NK-92 (cell line): ENCODE data around the gene MGAT5.

Experiments
- DNase-seq: peaks from one replicate; lab custom pipeline; 2025; ENCODE audit not compliant: unreplicated experiment; lab: John Stamatoyannopoulos, UW

MGAT5 gene

DNA sequence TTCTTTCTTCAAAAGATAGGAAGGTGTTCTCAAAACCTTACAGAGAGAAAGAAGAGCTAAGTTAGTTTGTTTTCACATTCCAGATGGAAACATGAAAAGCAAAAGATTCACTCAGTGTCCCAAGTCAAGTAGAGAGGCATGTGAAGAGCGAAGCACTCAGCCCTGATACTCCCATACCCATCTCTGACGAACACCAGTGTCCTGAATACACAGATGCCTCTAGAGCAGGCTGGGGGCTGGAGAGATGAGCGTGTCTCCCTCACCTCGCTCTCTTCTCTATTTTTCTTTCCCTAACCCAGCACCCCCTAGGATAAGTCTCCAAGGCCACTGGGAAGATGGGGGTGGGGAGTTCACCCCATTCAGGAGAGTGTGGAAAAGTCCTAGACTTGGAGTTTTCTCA, 237.2 kb downstream of the MGAT5 start:
- no peak for DNase-seq

- no peak for DNase-seq
Measured at GRCh38 chr2:134491771-134492441, 238.0 kb downstream of the MGAT5 start.

DNA sequence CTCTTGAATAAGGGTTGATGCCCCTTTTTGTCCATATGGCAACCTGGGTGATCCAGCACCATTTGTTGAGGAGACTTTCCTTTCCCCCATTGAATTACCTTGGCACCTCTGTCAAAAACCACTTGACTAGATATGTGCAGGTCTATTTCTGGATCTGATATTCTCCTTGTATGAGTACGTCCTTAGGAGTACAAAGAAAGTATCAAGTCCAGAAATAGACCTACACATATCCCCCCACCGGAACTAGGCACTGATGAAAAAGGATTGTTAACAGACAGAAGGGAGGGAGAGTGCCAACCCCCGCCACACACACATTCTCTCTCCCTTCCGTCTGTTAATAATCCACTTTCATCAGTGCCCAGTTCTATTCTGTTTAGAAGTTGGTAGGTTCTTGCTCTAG, 239.9 kb downstream of the MGAT5 start:
- DNase-seq = no peak

- DNase-seq = no peak
Measured at GRCh38 chr2:134498654-134499053, 244.8 kb downstream of the MGAT5 start.

DNA sequence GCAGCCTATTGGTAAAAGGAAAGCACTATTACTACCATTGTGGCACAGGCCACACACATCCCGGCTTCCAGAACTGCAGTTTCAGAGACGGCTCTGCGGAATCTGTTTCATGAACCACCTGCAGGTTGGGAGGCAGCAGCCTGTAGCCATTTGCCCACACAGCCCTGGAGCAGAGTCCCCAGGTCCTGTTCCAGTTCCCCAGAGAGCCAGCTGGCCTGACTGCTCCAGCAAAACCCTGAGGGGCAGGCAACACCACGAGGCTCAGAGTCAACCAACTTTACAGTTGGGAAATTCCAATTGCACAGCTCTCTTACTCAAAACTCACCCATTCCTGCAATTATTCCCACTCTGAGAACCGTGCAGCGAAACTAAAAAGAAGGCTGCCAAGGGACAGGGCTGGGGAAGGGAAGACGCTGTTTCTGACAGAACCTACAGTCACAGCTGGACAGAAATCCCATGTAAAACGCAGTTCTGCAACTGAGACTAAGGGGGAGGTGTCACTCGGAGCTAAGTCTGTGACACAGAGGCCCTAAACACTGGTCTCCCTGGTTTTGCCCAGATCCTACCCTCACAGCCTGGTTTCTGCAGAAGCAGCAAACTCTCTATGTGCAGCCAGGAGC, 245.5 kb downstream of the MGAT5 start:
- no peak for DNase-seq

DNA sequence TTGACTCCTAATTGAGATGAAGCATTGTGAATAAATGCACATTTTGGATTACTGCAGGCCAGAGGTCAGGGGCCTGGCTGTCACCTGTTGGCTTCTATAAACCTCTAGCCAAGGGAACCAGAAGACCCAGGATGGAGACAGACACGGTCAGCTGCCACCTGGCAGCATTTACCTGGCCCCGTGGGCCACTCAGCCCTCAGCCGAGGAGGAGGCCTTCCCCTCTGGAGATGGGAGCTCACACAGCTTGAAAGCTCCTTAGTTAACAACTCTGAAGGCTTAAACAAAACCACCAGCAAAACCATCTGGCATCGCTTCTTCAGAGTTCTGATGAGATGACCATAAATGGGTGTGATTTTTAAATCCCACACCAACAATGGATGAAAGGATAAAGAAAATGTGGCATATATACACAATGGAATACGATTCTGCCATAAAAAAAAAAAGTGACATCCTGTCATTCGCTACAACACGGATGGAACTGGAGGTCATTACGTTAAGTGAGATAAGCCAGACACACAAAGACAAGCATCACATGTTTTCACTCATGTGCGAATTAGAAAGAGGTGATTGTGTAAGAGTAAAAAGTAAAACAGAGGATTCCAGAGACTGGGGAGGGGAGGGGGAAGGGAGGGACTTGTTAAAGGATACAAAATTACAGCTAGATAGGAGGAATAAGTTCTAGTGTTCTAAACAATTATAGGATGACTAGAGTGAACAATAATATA, 246.5 kb downstream of the MGAT5 start:
- DNase-seq = no peak

DNA sequence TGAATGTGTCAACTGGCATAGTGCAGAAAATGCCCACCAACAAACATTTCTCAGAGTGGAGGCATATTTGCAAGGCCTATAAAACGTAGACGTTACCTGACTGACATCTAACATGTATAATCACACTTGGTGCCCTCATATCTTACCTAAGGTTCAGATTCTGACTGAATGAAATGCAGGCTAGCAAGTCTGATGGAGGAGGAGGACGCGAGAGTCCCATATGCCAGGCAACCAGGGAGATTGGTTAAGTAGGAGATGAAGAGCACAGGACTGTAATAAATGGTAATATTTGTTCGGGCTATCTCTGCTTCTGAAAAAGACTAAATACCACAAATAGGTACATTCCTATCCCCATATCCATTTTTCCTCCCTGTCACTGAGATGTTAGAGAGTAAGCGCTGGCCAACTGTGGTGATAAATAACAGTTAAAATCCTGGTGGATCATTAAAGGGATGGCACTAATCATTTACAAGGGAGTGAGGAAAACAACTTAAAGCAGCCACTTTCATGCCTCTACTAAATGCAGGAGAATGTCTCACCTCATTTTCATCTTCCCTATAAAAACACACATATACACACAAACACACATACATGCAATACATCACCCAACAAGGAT, 247.7 kb downstream of the MGAT5 start:
- no peak for DNase-seq

DNA sequence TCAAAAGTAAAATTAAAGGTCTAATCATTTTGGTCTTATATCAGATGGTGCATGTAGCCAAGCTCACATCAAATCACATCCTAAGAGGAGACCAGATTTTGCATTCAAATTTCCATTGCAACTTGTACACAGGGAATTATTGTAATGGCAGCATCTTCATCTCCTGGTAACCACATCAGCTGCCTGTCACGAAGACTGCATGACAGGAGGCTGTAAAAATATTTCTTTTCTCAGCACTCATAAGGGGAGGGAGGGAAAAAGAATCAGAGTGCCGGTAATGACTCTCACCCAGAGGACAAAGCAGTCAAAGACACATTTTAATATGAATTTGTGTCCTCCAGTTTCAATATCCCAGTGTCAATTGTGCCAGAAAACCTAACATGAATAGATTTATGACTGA, 248.2 kb downstream of the MGAT5 start:
- DNase-seq = no peak
